Astrocyte (in vitro differentiated cells and primary cell): Measurements from ENCODE around the gene LRRC47.

ENCODE experiments used
- EZH2 ChIP-seq: IDR thresholded peaks from 2 replicates; pipeline ENCODE4 v1.6.1; 2012; ENCODE audit warnings: mild to moderate bottlenecking, low read length, inconsistent platforms; ENCODE audit not compliant: insufficient read depth
- TF ChIP-seq, protein P1 (sequence below): IDR thresholded peaks from 2 replicates; pipeline ENCODE4 v1.5.1; 2011; ENCODE audit warnings: low read depth, mild to moderate bottlenecking, inconsistent platforms, low read length, moderate library complexity; ENCODE audit not compliant: insufficient read depth

DNA sequence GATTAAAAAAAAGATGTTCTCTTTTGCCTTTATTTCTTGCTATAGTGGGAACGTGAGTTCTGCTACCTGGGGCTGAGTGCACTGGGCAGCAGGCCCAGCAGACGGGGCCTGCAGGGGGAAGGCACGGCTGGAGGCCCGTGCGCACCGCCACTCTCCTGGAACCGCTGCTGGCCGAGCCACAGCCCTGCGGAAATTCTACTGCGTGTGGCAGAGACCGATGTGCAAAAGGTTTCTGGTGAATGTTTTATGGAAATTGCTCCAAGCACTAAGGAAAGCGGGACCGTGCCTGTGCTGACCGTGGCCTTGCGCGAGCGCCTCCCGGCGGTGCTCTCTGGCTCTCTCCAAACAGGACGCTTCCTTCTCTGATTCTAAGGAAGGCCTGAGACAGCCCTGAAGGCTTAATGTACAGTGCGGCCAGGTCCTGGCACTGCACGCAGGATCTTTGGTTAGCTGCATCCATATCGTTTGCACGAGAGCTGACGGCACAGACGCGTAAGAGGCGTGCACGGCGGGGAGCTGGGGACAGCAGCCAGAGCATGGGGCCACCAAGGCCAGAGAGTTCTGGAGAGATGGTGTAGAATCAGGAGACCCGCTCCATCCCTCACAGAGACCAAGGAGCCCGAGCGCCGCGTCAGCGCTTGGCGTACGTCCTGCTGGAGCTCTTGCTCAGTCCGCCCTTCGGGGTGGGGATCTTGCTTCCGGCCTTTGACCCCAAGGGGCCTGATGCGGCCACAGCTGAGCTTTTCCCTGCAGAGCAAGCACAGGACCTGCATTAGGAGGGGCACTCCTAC is 18.7 kb upstream of the LRRC47 start:
- TF ChIP-seq, protein P1, sequence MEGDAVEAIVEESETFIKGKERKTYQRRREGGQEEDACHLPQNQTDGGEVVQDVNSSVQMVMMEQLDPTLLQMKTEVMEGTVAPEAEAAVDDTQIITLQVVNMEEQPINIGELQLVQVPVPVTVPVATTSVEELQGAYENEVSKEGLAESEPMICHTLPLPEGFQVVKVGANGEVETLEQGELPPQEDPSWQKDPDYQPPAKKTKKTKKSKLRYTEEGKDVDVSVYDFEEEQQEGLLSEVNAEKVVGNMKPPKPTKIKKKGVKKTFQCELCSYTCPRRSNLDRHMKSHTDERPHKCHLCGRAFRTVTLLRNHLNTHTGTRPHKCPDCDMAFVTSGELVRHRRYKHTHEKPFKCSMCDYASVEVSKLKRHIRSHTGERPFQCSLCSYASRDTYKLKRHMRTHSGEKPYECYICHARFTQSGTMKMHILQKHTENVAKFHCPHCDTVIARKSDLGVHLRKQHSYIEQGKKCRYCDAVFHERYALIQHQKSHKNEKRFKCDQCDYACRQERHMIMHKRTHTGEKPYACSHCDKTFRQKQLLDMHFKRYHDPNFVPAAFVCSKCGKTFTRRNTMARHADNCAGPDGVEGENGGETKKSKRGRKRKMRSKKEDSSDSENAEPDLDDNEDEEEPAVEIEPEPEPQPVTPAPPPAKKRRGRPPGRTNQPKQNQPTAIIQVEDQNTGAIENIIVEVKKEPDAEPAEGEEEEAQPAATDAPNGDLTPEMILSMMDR, result no peak
- no peak for TF ChIP-seq EZH2
